Gastrocnemius medialis (tissue), 4 donors: Measurements from ENCODE around the gene REN. TPM values are rescaled to one million over a fixed set of nuclear protein-coding genes. Genes with fewer than 3 reads are reported as not detected.
A peak's percentile ranks its signal among the peaks of the same experiment; 100 is the strongest.

Experiments
- ATAC-seq, 2 donors: fragments of 150-250 bp; one replicate each; pipeline ENCODE4 v1.9.1; 2016
- DNase-seq, 2 donors: peaks; one replicate each; pipeline ENCODE4 v3.0.0-alpha.2; 2019
- H3K27ac ChIP-seq, 4 donors: fragments of 200-600 bp; sonication (generic); 1 replicate in 1 of 4; 2 replicates in 3 of 4; pipeline ENCODE4 v1.5.1; 2016 to 2018; ENCODE audit warnings: mild to moderate bottlenecking in 2 of 4, moderate library complexity in 1 of 4
- H3K27me3 ChIP-seq, 3 donors: fragments of 200-600 bp; sonication (generic) in 2 of 3; 1 replicate in 1 of 3; 2 replicates in 2 of 3; pipeline versions ENCODE4 v1.5.1 to v1.6.0; 2016 to 2019; ENCODE audit warnings: mild to moderate bottlenecking in 1 of 3, moderate library complexity in 1 of 3
- H3K36me3 ChIP-seq, 2 donors: fragments of 200-600 bp; sonication (generic) in 1 of 2; one replicate each; pipeline ENCODE4 v1.5.1; 2017 to 2018
- H3K4me1 ChIP-seq, 2 donors: fragments of 200-600 bp; sonication (generic) in 1 of 2; one replicate each; pipeline ENCODE4 v1.5.1; 2016 to 2017; ENCODE audit warnings: mild to moderate bottlenecking in 2 of 2
- H3K4me3 ChIP-seq, 4 donors: fragments of 200-600 bp; sonication (generic) in 3 of 4; 1 replicate in 1 of 4; 2 replicates in 3 of 4; pipeline ENCODE4 v1.5.1; 2016 to 2019; ENCODE audit warnings: mild to moderate bottlenecking in 2 of 4
- H3K9me3 ChIP-seq, 3 donors: fragments of 200-600 bp; sonication (generic) in 2 of 3; 1 replicate in 1 of 3; 2 replicates in 2 of 3; pipeline ENCODE4 v1.5.1; 2016 to 2019
- CTCF ChIP-seq, 5 experiments: fragments of 450-650 bp in 3 of 5; fragments of 200-600 bp in 2 of 5; sonication (generic) in 2 of 5; IDR thresholded peaks in 4 of 5; conservative IDR thresholded peaks in 1 of 5; 1 replicate in 4 of 5; 2 replicates in 1 of 5; pipeline ENCODE4 v1.5.1; 2016 to 2019; ENCODE audit warnings: antibody characterized with exemption in 5 of 5, mild to moderate bottlenecking in 3 of 5, moderate library complexity in 3 of 5
- POLR2A ChIP-seq, 2 donors: fragments of 450-650 bp; IDR thresholded peaks; one replicate each; pipeline ENCODE4 v1.6.1; 2017; ENCODE audit warnings: antibody characterized with exemption in 2 of 2, mild to moderate bottlenecking in 2 of 2, moderate library complexity in 2 of 2
- in situ Hi-C, 4 donors: fragments of 200-750 bp; cut with MboI; loops; one replicate each; pipeline versions ENCODE4 v1.15.0 to v1.8.0; 2017; ENCODE audit warnings: low sequenced_read_pairs in 4 of 4
- intact Hi-C: fragments of 100-400 bp; cut with DNase I; formaldehyde crosslinking; loops from one replicate; pipeline ENCODE4 v1.15.1; 2023; ENCODE audit warnings: low total_unique reads
- total RNA-seq, 4 donors: library from RNA; depleted of rRNA; stranded (reverse); fragments of >200 nt; gene quantifications; one replicate each; pipeline versions ENCODE4 v1.1.0 to v1.2.3, GENCODE V29; 2016

Gene REN
- total RNA-seq, 4 donors from 2014 or later = 0.22 TPM; not detected in 3

- no peak for ATAC-seq
- peaks cover 21% of the 10 kb centered on the region in 2 donors for H3K4me1 ChIP-seq
- DNase-seq = no peak
- H3K36me3 ChIP-seq = peaks cover 0 to 20% of the 10 kb centered on the region in 2 donors
- no peaks in the 10 kb centered on the region for H3K27me3 ChIP-seq
- in situ Hi-C loops = no loop called here
- H3K27ac ChIP-seq = no peak overlapping the region
- intact Hi-C loops = no loop called here
- no peaks in the 10 kb centered on the region for H3K9me3 ChIP-seq
- TF ChIP-seq CTCF (IDR thresholded peaks at IDR 0.05 in 4 of 5, conservative IDR thresholded peaks at IDR 0.05 in 1 of 5) = no peak
- no peak for TF ChIP-seq POLR2A (IDR thresholded peaks at IDR 0.05)
- H3K4me3 ChIP-seq = no peak overlapping the region
These were observed 53.0 kb downstream of the REN start for GRCh38 chr1:204112876-204113730.

GRCh38 chr1:204110894-204111633 is 55.1 kb downstream of the REN start:
- Histone ChIP-seq H3K36me3 (peaks cover 0 to 4% of the 10 kb centered on the region in 2 donors), H3K27me3 (no peaks in the 10 kb centered on the region), H3K4me1 (peaks cover 31 to 33% of the 10 kb centered on the region in 2 donors), H3K9me3 (no peaks in the 10 kb centered on the region), H3K4me3 (no peak overlapping the region), H3K27ac (no peak overlapping the region)
- in situ Hi-C loops = no loop called here
- DNase-seq (no peak), ATAC-seq (peak in 1 of 2 donors; percentile 27)
- intact Hi-C loops = no loop called here
- TF ChIP-seq CTCF (IDR thresholded peaks at IDR 0.05 in 4 of 5, conservative IDR thresholded peaks at IDR 0.05 in 1 of 5) (no peak), POLR2A (IDR thresholded peaks at IDR 0.05) (no peak)

- intact Hi-C loops = no loop called here
- no peak for DNase-seq
- TF ChIP-seq POLR2A (IDR thresholded peaks at IDR 0.05) (no peak), CTCF (IDR thresholded peaks at IDR 0.05 in 4 of 5, conservative IDR thresholded peaks at IDR 0.05 in 1 of 5) (no peak)
- no peak for ATAC-seq
- Histone ChIP-seq H3K27ac (peak overlapping the region in 3 of 4 donors; percentile 6 to 31 (median 23)), H3K4me1 (peaks cover 41 to 42% of the 10 kb centered on the region in 2 donors), H3K27me3 (no peaks in the 10 kb centered on the region), H3K9me3 (no peaks in the 10 kb centered on the region), H3K4me3 (peak overlapping the region in 1 of 4 donors; percentile 13), H3K36me3 (no peaks in the 10 kb centered on the region)
- in situ Hi-C loops = no loop called here
These were observed 57.6 kb downstream of the REN start for GRCh38 chr1:204108312-204109141.

GRCh38 chr1:204107892-204108291 is 58.2 kb downstream of the REN start:
- TF ChIP-seq POLR2A (IDR thresholded peaks at IDR 0.05) = no peak
- no peak for TF ChIP-seq CTCF (IDR thresholded peaks at IDR 0.05 in 4 of 5, conservative IDR thresholded peaks at IDR 0.05 in 1 of 5)
- peaks cover 46 to 47% of the 10 kb centered on the region in 2 donors for H3K4me1 ChIP-seq
- DNase-seq = no peak
- ATAC-seq = no peak
- H3K9me3 ChIP-seq = no peaks in the 10 kb centered on the region
- no peaks in the 10 kb centered on the region for H3K27me3 ChIP-seq
- no peaks in the 10 kb centered on the region for H3K36me3 ChIP-seq
- peak overlapping the region in 1 of 4 donors; percentile 30 for H3K27ac ChIP-seq
- intact Hi-C loops (no loop called here), in situ Hi-C loops (no loop called here)
- H3K4me3 ChIP-seq = no peak overlapping the region
